IMR-90 (cell line): ENCODE measurements around the gene CLDN10.

Source experiments
- BHLHE40 ChIP-seq: fragments of 150-350 bp; IDR thresholded peaks from 2 replicates; pipeline ENCODE4 v1.6.1; 2016; ENCODE audit warnings: mild to moderate bottlenecking, low read depth, low read length
- CEBPB ChIP-seq: IDR thresholded peaks from 2 replicates; pipeline ENCODE4 v1.6.1; 2012; ENCODE audit warnings: low read depth, low read length, improper control_type of control experiment
- CTCF ChIP-seq: conservative IDR thresholded peaks from 2 replicates; pipeline ENCODE4 v1.5.1; 2012; ENCODE audit warnings: mild to moderate bottlenecking, low read depth, low read length, improper control_type of control experiment
- ELK1 ChIP-seq: fragments of 150-350 bp; IDR thresholded peaks from 2 replicates; pipeline ENCODE4 v1.6.1; 2016; ENCODE audit warnings: low read depth, mild to moderate bottlenecking, low read length, moderate library complexity, borderline replicate concordance
- MAFK ChIP-seq: IDR thresholded peaks from 2 replicates; pipeline ENCODE4 v1.6.1; 2012; ENCODE audit warnings: low read depth, low read length, improper control_type of control experiment
- MAZ ChIP-seq: IDR thresholded peaks from 2 replicates; pipeline ENCODE4 v1.6.1; 2012; ENCODE audit warnings: low read depth, mild to moderate bottlenecking, low read length, improper control_type of control experiment, moderate library complexity, borderline replicate concordance
- NFE2L2 ChIP-seq: fragments of 150-350 bp; IDR thresholded peaks from 2 replicates; pipeline ENCODE4 v1.6.1; 2016; ENCODE audit warnings: low read depth, mild to moderate bottlenecking, low read length
- POLR2A ChIP-seq: IDR thresholded peaks from 2 replicates; pipeline ENCODE4 v1.6.1; 2012; ENCODE audit warnings: mild to moderate bottlenecking, low read depth, low read length
- RAD21 ChIP-seq: IDR thresholded peaks from 2 replicates; pipeline ENCODE4 v1.6.1; 2012; ENCODE audit warnings: low read length, improper control_type of control experiment
- RCOR1 ChIP-seq: IDR thresholded peaks from 2 replicates; pipeline ENCODE4 v1.6.1; 2012; ENCODE audit warnings: mild to moderate bottlenecking, low read length, improper control_type of control experiment; ENCODE audit not compliant: insufficient replicate concordance
- RFX5 ChIP-seq: IDR thresholded peaks from 2 replicates; pipeline ENCODE4 v1.8.0; 2012; ENCODE audit warnings: low read depth, mild to moderate bottlenecking, low read length, moderate library complexity
- SMC3 ChIP-seq: fragments of 150-350 bp; IDR thresholded peaks from 2 replicates; pipeline ENCODE4 v1.6.1; 2016; ENCODE audit warnings: low read depth, mild to moderate bottlenecking, antibody characterized with exemption, low read length, moderate library complexity
- USF2 ChIP-seq: fragments of 150-350 bp; IDR thresholded peaks from 2 replicates; pipeline ENCODE4 v1.6.1; 2017; ENCODE audit warnings: mild to moderate bottlenecking, antibody characterized with exemption, low read length, low read depth

- TF ChIP-seq CTCF (no peak), ELK1 (no peak), POLR2A (no peak), CEBPB (no peak), MAFK (no peak), RFX5 (no peak), BHLHE40 (no peak), RCOR1 (no peak), USF2 (no peak), RAD21 (no peak), SMC3 (no peak), MAZ (no peak), NFE2L2 (no peak)
These were observed 347 bp upstream of the CLDN10 start for GRCh38 chr13:95552208-95552538.
